ENCODE measurements around the gene MTFR2.

GRCh38 chr6:136232701-136233100 lies 17.4 kb downstream of the MTFR2 start:
- TF ChIP-seq GATA2 (IDR thresholded peaks at IDR 0.05; ENCODE audit: low read depth, low read length) (no peak), GATA3 (IDR thresholded peaks at IDR 0.05; ENCODE audit: low read depth, low read length) (no peak)
